K562 (cell line): ENCODE results near the gene AFF2.

Experiments used
- CHD2 ChIP-seq: IDR thresholded peaks from 2 replicates; pipeline ENCODE4 v1.6.1; 2011; ENCODE audit warnings: low read depth, low read length
- MEIS2 ChIP-seq: fragments of 450-650 bp; IDR thresholded peaks from 2 replicates; pipeline ENCODE4 v1.6.1; 2014; ENCODE audit warnings: mild to moderate bottlenecking; ENCODE audit not compliant: partially characterized antibody
- NFXL1 ChIP-seq: fragments of 450-650 bp; formaldehyde crosslinking; IDR thresholded peaks from 2 replicates; pipeline ENCODE4 v1.4.0; 2021; ENCODE audit warnings: mild to moderate bottlenecking
- SMC3 ChIP-seq: conservative IDR thresholded peaks from 2 replicates; pipeline ENCODE4 v1.6.1; 2011; ENCODE audit warnings: low read depth, low read length, improper control_type of control experiment; ENCODE audit not compliant: insufficient read depth
- TCF7L2 ChIP-seq: fragments of 150-350 bp; IDR thresholded peaks from 2 replicates; pipeline ENCODE4 v1.6.1; 2016; ENCODE audit warnings: low read depth, mild to moderate bottlenecking, low read length, moderate library complexity
- TF ChIP-seq, protein P1 (sequence below): fragments of 250-450 bp; sonication (Bioruptor Pico); IDR thresholded peaks from 2 replicates; pipeline ENCODE4 v1.5.0; 2021
- TF ChIP-seq, protein P2 (sequence below): fragments of 450-650 bp; formaldehyde crosslinking; IDR thresholded peaks from 2 replicates; pipeline ENCODE4 v1.4.0; 2020; ENCODE audit warnings: mild to moderate bottlenecking

GRCh38 chrX:148958901-148959300 is 458.5 kb downstream of the AFF2 start:
- TF ChIP-seq, protein P1, sequence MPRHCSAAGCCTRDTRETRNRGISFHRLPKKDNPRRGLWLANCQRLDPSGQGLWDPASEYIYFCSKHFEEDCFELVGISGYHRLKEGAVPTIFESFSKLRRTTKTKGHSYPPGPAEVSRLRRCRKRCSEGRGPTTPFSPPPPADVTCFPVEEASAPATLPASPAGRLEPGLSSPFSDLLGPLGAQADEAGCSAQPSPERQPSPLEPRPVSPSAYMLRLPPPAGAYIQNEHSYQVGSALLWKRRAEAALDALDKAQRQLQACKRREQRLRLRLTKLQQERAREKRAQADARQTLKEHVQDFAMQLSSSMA, result no peak
- TF ChIP-seq SMC3 (no peak), NFXL1 (CRISPR knock-in tag) (no peak), TCF7L2 (no peak), CHD2 (no peak), MEIS2 (no peak)
- TF ChIP-seq, protein P2, sequence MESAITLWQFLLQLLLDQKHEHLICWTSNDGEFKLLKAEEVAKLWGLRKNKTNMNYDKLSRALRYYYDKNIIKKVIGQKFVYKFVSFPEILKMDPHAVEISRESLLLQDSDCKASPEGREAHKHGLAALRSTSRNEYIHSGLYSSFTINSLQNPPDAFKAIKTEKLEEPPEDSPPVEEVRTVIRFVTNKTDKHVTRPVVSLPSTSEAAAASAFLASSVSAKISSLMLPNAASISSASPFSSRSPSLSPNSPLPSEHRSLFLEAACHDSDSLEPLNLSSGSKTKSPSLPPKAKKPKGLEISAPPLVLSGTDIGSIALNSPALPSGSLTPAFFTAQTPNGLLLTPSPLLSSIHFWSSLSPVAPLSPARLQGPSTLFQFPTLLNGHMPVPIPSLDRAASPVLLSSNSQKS (CRISPR knock-in tag), result no peak
